ENCODE measurements around the gene GGPS1. TPM values are rescaled to one million over a fixed set of nuclear protein-coding genes. Genes with fewer than 3 reads are reported as not detected.

GGPS1 gene
- total and polyA plus RNA-seq, 2 of the 8 experiments (the other 6 are each of a cell fraction or from before 2014, with no cell fraction given): 20.9 to 43.6 TPM

GRCh38 chr1:235302143-235302542, 26.2 kb upstream of the GGPS1 start:
- no peaks in the 10 kb centered on the region for H3K23me2 ChIP-seq (ENCODE audit: low read depth, low read length)
- H3K56ac ChIP-seq (replicated peaks; ENCODE audit: insufficient read length, low read depth, low read length): no peak overlapping the region
- no peak overlapping the region for H3K18ac ChIP-seq (ENCODE audit: extremely low read depth, low read length)
- no peak overlapping the region for H3K14ac ChIP-seq (ENCODE audit: insufficient read length)
- H4K20me1 ChIP-seq (replicated peaks in 1 of 2; ENCODE audit: control insufficient read depth in 1 of 2, insufficient read depth in 2 of 2, low read length in 2 of 2): peaks cover 9 to 11% of the 10 kb centered on the region in 2 experiments
- no peaks in the 10 kb centered on the region for H3K27me3 ChIP-seq (replicated peaks in 1 of 4; ENCODE audit: control insufficient read depth in 3 of 4, extremely low read depth in 1 of 4, insufficient read depth in 3 of 4, low read length in 3 of 4)
- H4K91ac ChIP-seq (replicated peaks; ENCODE audit: insufficient read length, low read length): no peak overlapping the region
- peaks cover 0 to 7% (median 1%) of the 10 kb centered on the region in 4 experiments; a peak in 2 of 8 replicates for H3K36me3 ChIP-seq (ENCODE audit: control insufficient read depth in 2 of 4, insufficient read depth in 4 of 4, low read length in 3 of 4)
- H3K23ac ChIP-seq (ENCODE audit: insufficient read length): no peak overlapping the region
- FAIRE-seq (no peak), DNase-seq (ENCODE audit: low read depth in 1 of 2, low spot score in 2 of 2) (no peak)
- no peak overlapping the region for H3K9ac ChIP-seq (replicated peaks in 1 of 4; ENCODE audit: extremely low read depth in 1 of 4, low read depth in 3 of 4, low read length in 3 of 4)
- H3K4me2 ChIP-seq (ENCODE audit: insufficient read depth in 1 of 2, low read depth in 2 of 2, low read length in 2 of 2): no peak overlapping the region
- peaks cover 7 to 97% of the 10 kb centered on the region in 2 experiments; a peak in 3 of 4 replicates for H3K79me2 ChIP-seq (ENCODE audit: control insufficient read depth in 1 of 2, insufficient read depth in 2 of 2, low read length in 2 of 2)
- no peak overlapping the region for H2BK15ac ChIP-seq (ENCODE audit: low read length)
- CTCF ChIA-PET (ENCODE audit: partially characterized antibody): interaction anchor here (1.4 kb wide), 1 partner anchor 31 kb away, joined by 3 read pairs; no protein-coding TSS in a partner anchor
- no peak overlapping the region for H4K8ac ChIP-seq (ENCODE audit: extremely low read depth, insufficient read depth, low read length)
- H3K27ac ChIP-seq (ENCODE audit: low read depth, low read length): no peak overlapping the region
- H4K5ac ChIP-seq (ENCODE audit: insufficient read length, low read depth, low read length): no peak overlapping the region
- POLR2A ChIA-PET (ENCODE audit: partially characterized antibody): no interaction called here
- H2BK12ac ChIP-seq (ENCODE audit: low read depth, low read length): no peak overlapping the region
- TF ChIP-seq CTBP2 (IDR thresholded peaks at IDR 0.05; ENCODE audit: borderline replicate concordance, insufficient read depth, insufficient read length, low read length) (no peak), EGR1 (IDR thresholded peaks at IDR 0.05; ENCODE audit: borderline replicate concordance, low read depth, low read length) (0 out of 2 replicates have a peak, but pooled peaks have one; percentile 9)
- H3K4ac ChIP-seq (replicated peaks; ENCODE audit: insufficient read length, low read depth, low read length): no peak overlapping the region
- no peak overlapping the region for H2AK5ac ChIP-seq (ENCODE audit: low read depth, low read length)
- H2BK5ac ChIP-seq (ENCODE audit: low read depth, low read length): no peak overlapping the region
- peaks cover 0 to 6% of the 10 kb centered on the region in 2 experiments; a peak in 1 of 4 replicates for H3K9me3 ChIP-seq (ENCODE audit: insufficient read depth in 2 of 2, low read depth in 1 of 2, low read length in 1 of 2)
- H2BK120ac ChIP-seq (replicated peaks; ENCODE audit: low read depth, low read length): no peak overlapping the region
- no peak overlapping the region for H2BK20ac ChIP-seq (ENCODE audit: low read length)
- H2AFZ ChIP-seq (ENCODE audit: low read length): no peak overlapping the region
- H3K4me1 ChIP-seq (replicated peaks in 1 of 4; ENCODE audit: control insufficient read depth in 3 of 4, insufficient read depth in 4 of 4, low read length in 3 of 4): no peaks in the 10 kb centered on the region; a peak in 1 of 7 replicates
- WGBS, 2 experiments (ENCODE audit: extremely low coverage in 1 of 2, insufficient coverage in 1 of 2, insufficient read length in 1 of 2, insufficient replicate concordance in 2 of 2, low coverage in 1 of 2, low lambda C conversion rate in 2 of 2, missing lambda C conversion rate in 1 of 2): no CpG with 5 or more reads among the region's 1 CpG
- no peak overlapping the region for H3K4me3 ChIP-seq (ENCODE audit: extremely low read depth in 1 of 4, insufficient read depth in 2 of 4, low read depth in 3 of 4, low read length in 4 of 4)
- H3K79me1 ChIP-seq (ENCODE audit: low read depth, low read length): peaks cover 2% of the 10 kb centered on the region

Data from H1 (cell line).